Hepatocyte (in vitro differentiated cells): ENCODE data around the gene RNF4. TPM values are rescaled to one million over a fixed set of nuclear protein-coding genes. Genes with fewer than 3 reads are reported as not detected.

Source experiments
- DNase-seq: peaks from one replicate; pipeline ENCODE4 v3.0.0-alpha.2; 2016; ENCODE audit warnings: low spot score
- H2AFZ ChIP-seq: fragments of 200-600 bp; sonication (generic); 2 replicates; pipeline ENCODE4 v1.6.0; 2016; ENCODE audit warnings: antibody characterized with exemption, mild to moderate bottlenecking
- H3K27ac ChIP-seq: fragments of 200-600 bp; sonication (generic); 2 replicates; pipeline ENCODE4 v1.5.1; 2016; ENCODE audit warnings: mild to moderate bottlenecking
- H3K27me3 ChIP-seq: fragments of 200-600 bp; sonication (generic); 2 replicates; pipeline ENCODE4 v1.6.1; 2016
- H3K36me3 ChIP-seq: fragments of 200-600 bp; sonication (generic); replicated peaks from 2 replicates; pipeline ENCODE4 v1.5.1; 2016; ENCODE audit warnings: low read depth; ENCODE audit not compliant: insufficient read depth
- H3K4me1 ChIP-seq: fragments of 200-600 bp; sonication (generic); 2 replicates; pipeline ENCODE4 v1.5.1; 2016; ENCODE audit warnings: mild to moderate bottlenecking, moderate library complexity; ENCODE audit not compliant: insufficient read depth
- H3K4me2 ChIP-seq: fragments of 200-600 bp; sonication (generic); 2 replicates; pipeline ENCODE4 v1.6.0; 2016
- H3K4me3 ChIP-seq: fragments of 200-600 bp; sonication (generic); 2 replicates; pipeline ENCODE4 v1.5.1; 2016; ENCODE audit warnings: mild to moderate bottlenecking
- H3K79me2 ChIP-seq: fragments of 200-600 bp; sonication (generic); 2 replicates; pipeline ENCODE4 v1.6.0; 2017; ENCODE audit warnings: mild to moderate bottlenecking
- H3K9me2 ChIP-seq: fragments of 200-600 bp; sonication (generic); replicated peaks from 2 replicates; pipeline ENCODE4 v1.6.0; 2017; ENCODE audit warnings: mild to moderate bottlenecking; ENCODE audit not compliant: insufficient read depth
- H3K9me3 ChIP-seq: fragments of 200-600 bp; sonication (generic); 2 replicates; pipeline ENCODE4 v1.5.1; 2016; ENCODE audit warnings: low read depth, mild to moderate bottlenecking
- H4K20me1 ChIP-seq: fragments of 200-600 bp; sonication (generic); 2 replicates; pipeline ENCODE4 v1.6.0; 2016; ENCODE audit warnings: mild to moderate bottlenecking; ENCODE audit not compliant: insufficient read depth, poor library complexity, severe bottlenecking
- CTCF ChIP-seq: fragments of 200-600 bp; sonication (generic); IDR thresholded peaks from 2 replicates; pipeline ENCODE4 v1.5.1; 2016; ENCODE audit warnings: antibody characterized with exemption, mild to moderate bottlenecking; ENCODE audit not compliant: poor library complexity
- EZH2 ChIP-seq: fragments of 200-600 bp; sonication (generic); IDR thresholded peaks from 2 replicates; pipeline ENCODE4 v1.6.1; 2016; ENCODE audit warnings: antibody characterized with exemption, mild to moderate bottlenecking, borderline replicate concordance
- EZH2phosphoT487 ChIP-seq: fragments of 200-600 bp; sonication (generic); IDR thresholded peaks from one replicate; pipeline ENCODE4 v1.6.1; 2018; ENCODE audit warnings: antibody characterized with exemption, mild to moderate bottlenecking, low read depth, moderate library complexity; ENCODE audit not compliant: unreplicated experiment, severe bottlenecking
- WGBS: methylation state at CpG from one replicate; pipeline ENCODE4 v1.1.6; 2016; ENCODE audit warnings: low lambda C conversion rate; ENCODE audit errors: missing lambda C conversion rate; 5-methylcytosine and 5-hydroxymethylcytosine counted together
- polyA plus RNA-seq: library from polyadenylated mRNA; unstranded; fragments of >200 nt; fragmentation: Nextera tagmentation; extraction: Ambion mirVana; gene quantifications from 2 replicates; pipeline ENCODE4 v1.2.1, GENCODE V29; 2016
- total RNA-seq: library from RNA; depleted of rRNA; stranded (reverse); fragments of >200 nt; gene quantifications from 2 replicates; pipeline ENCODE4 v1.2.3, GENCODE V29; 2014

The RNF4 gene
- total and polyA plus RNA-seq, 2 experiments from 2014 or later, result 42.4 to 50.3 TPM

GRCh38 chr4:2470791-2471190 lies 1.9 kb downstream of the RNF4 start:
- DNase-seq, result no peak
- Histone ChIP-seq H4K20me1 (peaks cover 51% of the 10 kb centered on the region), H3K4me3 (peak overlapping the region; percentile 81), H3K27me3 (no peaks in the 10 kb centered on the region), H3K4me2 (peak overlapping the region; percentile 97), H3K9me3 (no peaks in the 10 kb centered on the region), H3K9me2 (no peaks in the 10 kb centered on the region), H3K36me3 (peaks cover 5% of the 10 kb centered on the region), H3K4me1 (peaks cover 16% of the 10 kb centered on the region), H2AFZ (no peak overlapping the region), H3K79me2 (peaks cover 82% of the 10 kb centered on the region), H3K27ac (peak overlapping the region; percentile 94)
- TF ChIP-seq EZH2, result no peak
- no peak for TF ChIP-seq CTCF
- TF ChIP-seq EZH2phosphoT487, result no peak
- WGBS, result 92% methylated on average over 7 of the region's 7 CpGs

GRCh38 chr4:2472187-2472586 lies 3.3 kb downstream of the RNF4 start:
- H2AFZ ChIP-seq, result no peak overlapping the region
- peaks cover 87% of the 10 kb centered on the region for H3K79me2 ChIP-seq
- DNase-seq, result no peak
- H3K4me3 ChIP-seq, result no peak overlapping the region
- peaks cover 17% of the 10 kb centered on the region for H3K4me1 ChIP-seq
- H3K36me3 ChIP-seq, result peaks cover 5% of the 10 kb centered on the region
- WGBS, result 92% methylated on average over 4 of the region's 4 CpGs
- H3K27ac ChIP-seq, result no peak overlapping the region
- TF ChIP-seq EZH2 (no peak), EZH2phosphoT487 (no peak)
- H3K27me3 ChIP-seq, result no peaks in the 10 kb centered on the region
- H3K4me2 ChIP-seq, result no peak overlapping the region
- H3K9me2 ChIP-seq, result no peaks in the 10 kb centered on the region
- peaks cover 65% of the 10 kb centered on the region for H4K20me1 ChIP-seq
- no peaks in the 10 kb centered on the region for H3K9me3 ChIP-seq

GRCh38 chr4:2478229-2478628 lies 9.3 kb downstream of the RNF4 start:
- peaks cover 100% of the 10 kb centered on the region for H3K79me2 ChIP-seq
- H3K27me3 ChIP-seq, result no peaks in the 10 kb centered on the region
- H3K9me2 ChIP-seq, result no peaks in the 10 kb centered on the region
- H4K20me1 ChIP-seq, result peaks cover 94% of the 10 kb centered on the region
- H3K4me1 ChIP-seq, result peaks cover 41% of the 10 kb centered on the region
- H3K4me3 ChIP-seq, result no peak overlapping the region
- no peak overlapping the region for H2AFZ ChIP-seq
- no peaks in the 10 kb centered on the region for H3K9me3 ChIP-seq
- H3K36me3 ChIP-seq, result no peaks in the 10 kb centered on the region
- no peak for TF ChIP-seq CTCF
- TF ChIP-seq EZH2phosphoT487, result no peak
- no peak for TF ChIP-seq EZH2
- no peak for DNase-seq
- H3K4me2 ChIP-seq, result peak overlapping the region; percentile 25
- no peak overlapping the region for H3K27ac ChIP-seq
- 55% methylated on average over 3 of the region's 3 CpGs for WGBS

GRCh38 chr4:2480649-2481048 lies 11.7 kb downstream of the RNF4 start:
- TF ChIP-seq EZH2phosphoT487 (no peak), EZH2 (no peak), CTCF (no peak)
- peaks cover 100% of the 10 kb centered on the region for H4K20me1 ChIP-seq
- H3K4me3 ChIP-seq, result no peak overlapping the region
- no peak overlapping the region for H3K27ac ChIP-seq
- peaks cover 48% of the 10 kb centered on the region for H3K4me1 ChIP-seq
- no peak overlapping the region for H2AFZ ChIP-seq
- no peak overlapping the region for H3K4me2 ChIP-seq
- WGBS, result 94% methylated on average over 5 of the region's 5 CpGs
- H3K9me3 ChIP-seq, result no peaks in the 10 kb centered on the region
- no peaks in the 10 kb centered on the region for H3K36me3 ChIP-seq
- H3K79me2 ChIP-seq, result peaks cover 100% of the 10 kb centered on the region
- H3K27me3 ChIP-seq, result no peaks in the 10 kb centered on the region
- DNase-seq, result no peak
- no peaks in the 10 kb centered on the region for H3K9me2 ChIP-seq
